K562 (cell line): ENCODE data around the gene LRP2. TPM values are rescaled to one million over a fixed set of nuclear protein-coding genes. Genes with fewer than 3 reads are reported as not detected.

Experiments
- ADNP ChIP-seq: fragments of 200-800 bp; sonication (Bioruptor generic); IDR thresholded peaks from 2 replicates; pipeline ENCODE4 v1.6.1; 2016; ENCODE audit warnings: missing genetic modification characterization, missing compliant biosample characterization
- ARNT ChIP-seq, 2 experiments: fragments of 450-650 bp; IDR thresholded peaks; 2 replicates each; pipeline ENCODE4 v1.6.1; 2016; ENCODE audit warnings: mild to moderate bottlenecking in 1 of 2
- CAMTA2 ChIP-seq: fragments of 250-450 bp; sonication (Bioruptor Pico); conservative IDR thresholded peaks from 2 replicates; pipeline ENCODE4 v1.5.1; 2022
- CBFA2T2 ChIP-seq: fragments of 450-650 bp; conservative IDR thresholded peaks from 2 replicates; pipeline ENCODE4 v1.6.1; 2017; ENCODE audit warnings: mild to moderate bottlenecking
- MNT ChIP-seq, 2 experiments: fragments of 450-650 bp; conservative IDR thresholded peaks; 2 replicates each; pipeline ENCODE4 v1.6.1; 2017; ENCODE audit warnings: mild to moderate bottlenecking in 2 of 2, moderate library complexity in 2 of 2
- NFIX ChIP-seq: fragments of 250-450 bp; sonication (Bioruptor Pico); IDR thresholded peaks from 2 replicates; pipeline ENCODE4 v1.4.0; 2020; ENCODE audit warnings: low read depth, mild to moderate bottlenecking, moderate library complexity
- PHTF2 ChIP-seq: fragments of 250-450 bp; sonication (Bioruptor Pico); IDR thresholded peaks from 2 replicates; pipeline ENCODE4 v1.5.0; 2021; ENCODE audit warnings: mild to moderate bottlenecking
- PYGO2 ChIP-seq: fragments of 450-650 bp; IDR thresholded peaks from 2 replicates; pipeline ENCODE4 v1.6.1; 2016; ENCODE audit warnings: mild to moderate bottlenecking, missing genetic modification characterization, moderate library complexity, missing compliant biosample characterization
- SLC30A9 ChIP-seq: fragments of 250-450 bp; sonication (Bioruptor Pico); IDR thresholded peaks from 2 replicates; pipeline ENCODE4 v1.8.0; 2022; ENCODE audit warnings: mild to moderate bottlenecking, moderate library complexity
- STAT6 ChIP-seq: sonication (generic); formaldehyde crosslinking; IDR thresholded peaks from 2 replicates; pipeline ENCODE4 v1.8.1; 2023; ENCODE audit warnings: mild to moderate bottlenecking, missing genetic modification reagents
- TEAD2 ChIP-seq: fragments of 450-650 bp; IDR thresholded peaks from 2 replicates; pipeline ENCODE4 v1.6.1; 2016; ENCODE audit warnings: missing genetic modification characterization, control low read depth, missing compliant biosample characterization
- TRIM24 ChIP-seq, 2 experiments: fragments of 450-650 bp; IDR thresholded peaks; 2 replicates each; pipeline ENCODE4 v1.6.1; 2016
- U2AF2 ChIP-seq: fragments of 200-400 bp; formaldehyde crosslinking; optimal IDR thresholded peaks from 2 replicates; pipeline ENCODE3; 2017; ENCODE audit warnings: low read depth, mild to moderate bottlenecking, low read length
- VEZF1 ChIP-seq: fragments of 200-800 bp; sonication (Bioruptor generic); IDR thresholded peaks from 2 replicates; pipeline ENCODE4 v1.6.1; 2017; ENCODE audit warnings: missing genetic modification characterization, missing compliant biosample characterization
- XRCC3 ChIP-seq: fragments of 450-650 bp; IDR thresholded peaks from 2 replicates; pipeline ENCODE4 v1.6.1; 2017; ENCODE audit warnings: mild to moderate bottlenecking, moderate library complexity
- ZBTB7A ChIP-seq: IDR thresholded peaks from 2 replicates; pipeline ENCODE4 v1.6.1; 2011; ENCODE audit warnings: low read depth, mild to moderate bottlenecking, low read length, moderate library complexity, borderline replicate concordance; ENCODE audit not compliant: control insufficient read depth
- ZFP1 ChIP-seq: fragments of 450-650 bp; formaldehyde crosslinking; IDR thresholded peaks from 2 replicates; pipeline ENCODE4 v1.4.0; 2020; ENCODE audit warnings: mild to moderate bottlenecking, mixed read lengths
- ZNF140 ChIP-seq: fragments of 250-450 bp; sonication (Bioruptor Pico); IDR thresholded peaks from 2 replicates; pipeline ENCODE4 v1.8.0; 2021; ENCODE audit warnings: moderate library complexity, mild to moderate bottlenecking, inconsistent platforms
- ZNF512 ChIP-seq: IDR thresholded peaks from 2 replicates; pipeline ENCODE4 v1.6.1; 2016; ENCODE audit warnings: missing genetic modification characterization, missing compliant biosample characterization
- ZNF79 ChIP-seq: fragments of 250-450 bp; sonication (Bioruptor Pico); IDR thresholded peaks from 2 replicates; pipeline ENCODE4 v1.4.0; 2020; ENCODE audit warnings: low read depth, mild to moderate bottlenecking, moderate library complexity
- polyA plus RNA-seq, 8 experiments: library from polyadenylated mRNA; depleted of rRNA in 4 of 8; stranded (reverse) in 5 of 8; unstranded in 3 of 8; fragments of >200 nt; fragmentation: Nextera tagmentation in 2 of 8; fragmentation: Illumina TruSeq in 1 of 8; extraction: Ambion mirVana in 2 of 8; extraction: Trizol in 1 of 8; gene quantifications; 2 replicates each; pipeline versions ENCODE4 v1.2.1 to v1.2.3, GENCODE V29; 2011 to 2014; ENCODE audit warnings: inconsistent platforms in 1 of 8, missing spikeins in 1 of 8
- total RNA-seq, 7 experiments: library from RNA; depleted of rRNA in 6 of 7; stranded (reverse); fragments of >200 nt in 6 of 7; fragmentation: Illumina TruSeq in 2 of 7; extraction: Trizol in 2 of 7; gene quantifications; 2 replicates each; pipeline versions ENCODE4 v1.2.1 to v1.2.3, GENCODE V29; 2011 to 2021; ENCODE audit warnings: low replicate concordance in 1 of 7

The LRP2 gene
- total and polyA plus RNA-seq, 9 of the 15 experiments (the other 6 are each of a cell fraction or from before 2014, with no cell fraction given) = 0.04 to 0.18 (median 0.11) TPM; not detected in 1

- 0 out of 4 replicates have a peak, but pooled peaks of 1 of the 2 experiments have one; percentile 19 for TF ChIP-seq ARNT (IDR thresholded peaks at IDR 0.05)
- TF ChIP-seq TEAD2 (tag) = no peak
- TF ChIP-seq NFIX (CRISPR knock-in tag) = no peak
- TF ChIP-seq CBFA2T2 = no peak
- TF ChIP-seq ADNP = no peak
- TF ChIP-seq PHTF2 (CRISPR knock-in tag) = no peak
- 0 out of 4 replicates have a peak, but pooled peaks of 1 of the 2 experiments have one; percentile 8 for TF ChIP-seq TRIM24 (IDR thresholded peaks at IDR 0.05)
- no peak for TF ChIP-seq MNT (conservative IDR thresholded peaks at IDR 0.05)
- TF ChIP-seq XRCC3 = no peak
- TF ChIP-seq STAT6 (CRISPR knock-in tag) = no peak
- no peak for TF ChIP-seq ZFP1 (CRISPR knock-in tag)
- no peak for TF ChIP-seq SLC30A9 (CRISPR knock-in tag)
- no peak for TF ChIP-seq ZNF140
- TF ChIP-seq VEZF1 (CRISPR knock-in tag) = no peak
- no peak for TF ChIP-seq ZNF512 (tag)
- no peak for TF ChIP-seq ZNF79 (CRISPR knock-in tag)
- TF ChIP-seq ZBTB7A = no peak
- no peak for TF ChIP-seq CAMTA2
- TF ChIP-seq PYGO2 (tag) = no peak
- no peak for TF ChIP-seq U2AF2
These were observed 230.5 kb downstream of the LRP2 start (continued) for GRCh38 chr2:169131587-169132512.
